Cardiac fibroblast (primary cell): ENCODE data around the gene ERC2.

ENCODE experiments used
- DNase-seq, 2 donors: peaks; one replicate each; pipeline versions ENCODE4 v3.0.0 to v3.0.0-alpha.2; 2010; ENCODE audit warnings: low read depth in 2 of 2
- H3K4me3 ChIP-seq, 2 donors: replicated peaks in 1 of 2; 1 replicate in 1 of 2; 2 replicates in 1 of 2; pipeline ENCODE4 v1.5.1; 2011; ENCODE audit warnings: low read depth in 2 of 2, low read length in 2 of 2, mild to moderate bottlenecking in 2 of 2, moderate library complexity in 1 of 2
- CTCF ChIP-seq: IDR thresholded peaks from one replicate; pipeline ENCODE4 v1.5.1; 2011; ENCODE audit warnings: low read depth, mild to moderate bottlenecking, low read length, inconsistent platforms

ERC2 gene

GRCh38 chr3:55596212-55596611 lies 872.1 kb downstream of the ERC2 start:
- TF ChIP-seq CTCF, result no peak
- DNase-seq, result no peak
- H3K4me3 ChIP-seq, result no peak overlapping the region

- no peak overlapping the region for H3K4me3 ChIP-seq
- TF ChIP-seq CTCF, result no peak
- no peak for DNase-seq
Observed at GRCh38 chr3:55595420-55595819, 872.8 kb downstream of the ERC2 start.

GRCh38 chr3:55592572-55592971 lies 875.7 kb downstream of the ERC2 start:
- DNase-seq, result no peak
- no peak for TF ChIP-seq CTCF
- no peak overlapping the region for H3K4me3 ChIP-seq

GRCh38 chr3:55591888-55592287 lies 876.4 kb downstream of the ERC2 start:
- no peak for TF ChIP-seq CTCF
- no peak overlapping the region for H3K4me3 ChIP-seq
- DNase-seq, result no peak

- no peak for DNase-seq
- no peak for TF ChIP-seq CTCF
- no peak overlapping the region for H3K4me3 ChIP-seq
Observed at GRCh38 chr3:55588146-55588765, 880.0 kb downstream of the ERC2 start.

- TF ChIP-seq CTCF, result no peak
- no peak overlapping the region for H3K4me3 ChIP-seq
- no peak for DNase-seq
Observed at GRCh38 chr3:55585856-55586255, 882.4 kb downstream of the ERC2 start.

GRCh38 chr3:55584716-55585368 lies 883.4 kb downstream of the ERC2 start:
- DNase-seq, result no peak
- no peak for TF ChIP-seq CTCF
- H3K4me3 ChIP-seq, result no peak overlapping the region
